GM13977 (cell line): ENCODE data around the gene ARID4A.
A peak's percentile ranks its signal among the peaks of the same experiment; 100 is the strongest.
"Not testable (repeated sequence)": the region's sequence is repeated elsewhere in the genome, so short reads cannot be mapped to it uniquely, and the experiment has no call there.

ENCODE experiments used
- DNase-seq: peaks from one replicate; pipeline ENCODE4 v3.0.0; 2012; ENCODE audit warnings: low spot score
- in situ Hi-C: fragments of 300-500 bp; cut with MboI; formaldehyde crosslinking; loops from one replicate; pipeline ENCODE4 v1.12.0; 2022; ENCODE audit warnings: low sequenced_read_pairs, low pct_unique_long_range_greater_than_20kb, mixed read lengths, inconsistent platforms; ENCODE audit not compliant: unreplicated experiment
- TF ChIP-seq, protein P1 (sequence below): IDR thresholded peaks from 2 replicates; pipeline ENCODE4 v1.5.1; 2012; ENCODE audit warnings: mild to moderate bottlenecking, control low read depth; ENCODE audit not compliant: insufficient read depth; ENCODE audit errors: extremely low read depth, missing control alignments

Gene ARID4A

DNA sequence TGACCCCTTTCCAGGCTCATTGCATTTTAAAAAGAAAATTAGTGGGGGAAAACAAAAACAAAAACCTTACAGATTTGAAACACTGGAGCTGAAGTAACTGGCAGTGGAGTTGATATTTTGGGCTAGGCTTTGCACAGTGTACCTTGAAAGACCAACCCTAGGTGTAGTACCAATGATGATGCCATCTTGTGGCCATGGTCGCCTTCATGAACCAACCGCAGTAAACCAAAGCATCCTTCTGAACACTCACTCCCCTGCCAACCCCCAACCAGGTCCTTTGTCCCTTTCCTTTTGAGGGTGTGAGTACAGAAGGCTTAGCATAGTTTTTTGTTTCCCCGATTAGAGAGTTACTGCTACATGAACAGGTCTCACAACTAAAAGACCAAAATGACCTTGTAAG, 103.2 kb downstream of the ARID4A start:
- no peak for DNase-seq
- in situ Hi-C loops, result no loop called here
- TF ChIP-seq, protein P1, sequence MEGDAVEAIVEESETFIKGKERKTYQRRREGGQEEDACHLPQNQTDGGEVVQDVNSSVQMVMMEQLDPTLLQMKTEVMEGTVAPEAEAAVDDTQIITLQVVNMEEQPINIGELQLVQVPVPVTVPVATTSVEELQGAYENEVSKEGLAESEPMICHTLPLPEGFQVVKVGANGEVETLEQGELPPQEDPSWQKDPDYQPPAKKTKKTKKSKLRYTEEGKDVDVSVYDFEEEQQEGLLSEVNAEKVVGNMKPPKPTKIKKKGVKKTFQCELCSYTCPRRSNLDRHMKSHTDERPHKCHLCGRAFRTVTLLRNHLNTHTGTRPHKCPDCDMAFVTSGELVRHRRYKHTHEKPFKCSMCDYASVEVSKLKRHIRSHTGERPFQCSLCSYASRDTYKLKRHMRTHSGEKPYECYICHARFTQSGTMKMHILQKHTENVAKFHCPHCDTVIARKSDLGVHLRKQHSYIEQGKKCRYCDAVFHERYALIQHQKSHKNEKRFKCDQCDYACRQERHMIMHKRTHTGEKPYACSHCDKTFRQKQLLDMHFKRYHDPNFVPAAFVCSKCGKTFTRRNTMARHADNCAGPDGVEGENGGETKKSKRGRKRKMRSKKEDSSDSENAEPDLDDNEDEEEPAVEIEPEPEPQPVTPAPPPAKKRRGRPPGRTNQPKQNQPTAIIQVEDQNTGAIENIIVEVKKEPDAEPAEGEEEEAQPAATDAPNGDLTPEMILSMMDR, result peak; percentile 7

DNA sequence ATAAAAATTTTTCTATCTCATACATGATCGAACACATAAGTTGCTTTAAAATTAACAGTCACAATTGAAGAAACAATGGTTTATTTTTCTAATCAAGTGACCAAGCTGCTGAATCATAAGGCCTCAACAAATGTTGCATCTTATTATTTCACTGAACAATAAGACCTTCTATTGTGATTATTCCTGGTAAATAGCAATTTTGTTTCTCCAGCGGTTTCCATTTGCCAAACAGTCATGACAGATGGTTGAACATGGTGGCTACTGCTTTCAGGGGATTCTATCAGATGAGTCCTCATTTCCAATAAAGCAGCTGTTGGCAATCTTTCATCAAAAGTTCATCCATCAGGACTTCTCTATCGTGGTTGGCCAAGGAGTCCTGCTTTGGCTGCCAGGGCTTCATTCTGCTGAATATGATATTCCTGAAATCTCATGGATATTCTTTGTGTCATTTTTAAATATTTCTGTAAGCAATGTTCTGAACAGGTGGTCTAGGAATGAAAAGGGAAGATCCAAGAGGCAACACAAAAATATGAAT, 110.4 kb downstream of the ARID4A start:
- TF ChIP-seq, protein P1, result no peak
- in situ Hi-C loops, result no loop called here
- no peak for DNase-seq

DNA sequence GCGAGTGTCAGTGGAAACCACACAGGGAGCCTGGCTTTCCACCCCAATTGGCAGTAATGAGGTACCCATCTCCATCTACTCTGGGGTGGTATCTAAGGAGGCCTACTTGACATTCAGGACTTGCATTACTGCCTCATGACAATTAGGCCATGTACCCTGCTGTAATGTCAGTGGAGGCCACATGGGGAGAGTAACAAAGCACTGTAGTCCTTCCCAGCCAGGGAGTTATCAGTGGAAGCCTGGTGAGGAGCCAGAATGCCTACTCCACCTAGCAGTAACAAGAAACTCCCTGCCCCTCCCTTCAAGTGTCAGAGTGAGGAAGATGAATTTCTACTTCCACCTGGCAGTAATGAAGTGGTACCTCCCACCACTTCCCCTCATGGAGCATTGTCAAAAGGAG, 116.5 kb downstream of the ARID4A start:
- TF ChIP-seq, protein P1, result no peak
- in situ Hi-C loops, result no loop called here

DNA sequence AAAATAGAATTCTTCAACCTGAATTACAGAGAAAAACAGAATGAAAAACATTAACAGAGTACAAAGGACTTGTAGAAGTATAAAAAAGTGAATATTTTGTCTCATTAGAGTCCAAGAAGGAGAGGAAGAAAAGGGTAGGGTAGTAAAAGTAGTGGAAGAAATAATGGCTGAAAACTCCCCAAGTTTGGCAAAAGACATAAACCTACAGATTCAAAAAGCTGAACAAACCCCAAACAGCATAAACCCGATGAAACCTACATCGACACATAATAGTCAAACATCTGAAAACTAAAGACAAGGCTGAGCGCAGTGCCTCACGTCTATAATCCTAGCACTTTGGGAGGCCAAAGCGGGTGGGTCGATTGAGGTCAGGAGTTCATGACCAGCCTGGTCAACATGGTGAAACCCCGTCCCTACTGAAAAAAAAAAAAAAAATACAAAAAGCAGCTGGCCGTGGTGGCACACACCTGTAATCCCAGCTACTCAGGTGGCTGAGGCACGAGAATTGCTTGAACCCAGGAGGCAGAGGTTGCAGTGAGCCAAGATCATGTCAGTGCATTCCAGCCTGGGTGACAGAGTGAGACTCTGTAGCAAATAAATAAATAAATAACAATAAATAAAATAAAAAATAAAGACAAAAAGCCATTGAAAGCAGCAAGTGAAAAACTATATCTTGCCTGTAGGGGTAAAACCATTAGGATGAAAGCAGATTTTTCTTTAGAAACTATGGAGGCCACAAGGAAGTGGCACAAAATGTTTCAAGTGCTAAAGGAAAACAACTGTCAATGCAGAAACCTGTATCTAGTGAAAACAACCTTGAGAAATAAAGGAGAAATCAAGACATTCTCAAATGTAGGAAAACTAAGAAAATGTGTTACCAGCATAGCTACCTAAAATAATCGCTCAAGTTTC, 117.5 kb downstream of the ARID4A start:
- DNase-seq, result no peak
- in situ Hi-C loops, result no loop called here
- TF ChIP-seq, protein P1, result no peak

More for the DNA sequence above, 116.5 kb downstream of the ARID4A start:
- DNase-seq, result no peak

DNA sequence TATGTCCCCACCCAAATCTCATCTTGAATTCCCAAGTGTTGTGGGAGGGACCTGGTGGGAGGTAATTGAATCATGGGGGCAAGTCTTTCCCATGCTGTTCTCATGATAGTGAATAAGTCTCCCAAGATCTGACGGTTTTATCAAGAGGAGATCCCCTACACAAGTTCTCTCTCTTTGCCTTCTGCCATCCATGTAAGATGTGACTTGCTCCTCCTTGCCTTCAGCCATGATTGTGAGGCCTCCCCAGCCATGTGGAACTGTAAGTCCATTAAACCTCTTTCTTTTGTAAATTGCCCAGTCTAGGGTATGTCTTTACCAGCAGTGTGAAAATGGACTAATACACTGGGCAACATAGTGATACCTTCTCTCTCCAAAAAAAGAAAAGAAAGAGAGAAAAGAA, 118.6 kb downstream of the ARID4A start:
- DNase-seq, in situ Hi-C loops: not testable (repeated sequence)
